Measurements from ENCODE around the gene PAM16. TPM values are rescaled to one million over a fixed set of nuclear protein-coding genes. Genes with fewer than 3 reads are reported as not detected.
A peak's percentile ranks its signal among the peaks of the same experiment; 100 is the strongest.

Gene PAM16
- polyA plus RNA-seq, 1 donor, result 28.9 TPM

- DNase-seq, result no peak
Observed at GRCh38 chr16:4298761-4299522, 52.2 kb downstream of the PAM16 start.

DNA sequence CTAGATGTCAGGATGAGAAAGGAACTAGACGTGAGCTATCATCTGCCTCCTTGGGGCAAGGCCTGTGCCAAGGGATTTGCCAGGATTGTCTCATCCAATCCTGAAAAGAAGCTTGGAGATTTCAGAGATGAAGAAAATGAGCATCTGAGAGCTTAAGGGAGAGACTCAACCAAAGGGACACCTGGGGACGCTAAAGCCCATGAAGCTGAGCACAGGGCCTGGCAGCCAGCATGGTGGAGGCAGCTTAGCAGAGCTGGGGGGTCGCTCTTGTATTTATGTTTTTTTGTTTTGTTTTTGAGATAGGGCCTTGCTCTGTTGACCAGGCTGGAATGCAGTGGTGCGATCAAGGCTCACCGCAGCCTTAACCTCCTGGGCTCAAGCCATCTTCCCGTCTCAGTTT is 53.6 kb downstream of the PAM16 start:
- DNase-seq, result no peak

DNA sequence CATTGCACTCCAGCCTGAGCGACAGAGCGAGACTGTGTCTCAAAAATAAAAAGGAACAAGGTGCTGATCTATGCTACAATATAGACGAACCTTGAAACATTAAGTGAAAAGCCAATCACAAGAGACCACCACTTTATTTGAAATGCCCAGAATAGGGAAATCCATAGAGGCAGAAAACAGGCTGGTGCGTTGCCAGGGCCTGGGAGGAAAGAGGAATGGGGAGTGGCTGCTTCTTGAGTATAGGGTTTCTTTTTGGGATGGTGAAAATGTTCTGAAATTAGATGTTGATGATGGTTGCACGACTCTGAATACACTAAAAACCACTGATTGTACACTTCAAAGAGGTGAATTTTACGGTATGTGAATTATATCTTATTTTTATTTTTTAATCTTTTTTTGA is 55.5 kb downstream of the PAM16 start:
- DNase-seq, result no peak

GRCh38 chr16:4293822-4294457 is 57.2 kb downstream of the PAM16 start:
- DNase-seq, result peak; percentile 87

DNA sequence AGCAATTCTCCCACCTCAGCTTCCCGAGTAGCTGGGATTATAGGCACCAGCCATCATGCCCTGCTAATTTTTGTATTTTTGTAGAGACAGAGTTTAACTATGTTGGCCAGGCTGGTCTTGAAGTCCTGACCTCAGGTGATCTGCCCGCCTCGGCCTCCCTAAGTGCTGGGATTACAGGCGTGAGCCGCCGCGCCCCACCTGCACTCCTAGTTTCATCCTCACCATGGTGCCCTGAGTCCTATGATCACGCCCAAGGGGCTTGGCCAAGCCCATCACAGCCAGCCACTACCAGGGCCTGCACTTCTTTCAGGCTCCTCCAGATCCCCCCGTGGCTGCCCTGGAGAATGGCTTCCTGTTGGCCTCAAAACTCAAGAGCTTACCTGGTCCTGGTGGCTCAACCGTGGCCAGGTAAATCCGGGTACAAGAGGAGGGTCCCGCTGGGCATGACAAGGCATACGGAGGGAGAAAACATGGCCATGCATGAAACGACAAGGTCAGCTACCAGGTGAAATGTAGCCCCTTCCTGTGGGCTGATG is 57.9 kb downstream of the PAM16 start:
- DNase-seq, result no peak

DNA sequence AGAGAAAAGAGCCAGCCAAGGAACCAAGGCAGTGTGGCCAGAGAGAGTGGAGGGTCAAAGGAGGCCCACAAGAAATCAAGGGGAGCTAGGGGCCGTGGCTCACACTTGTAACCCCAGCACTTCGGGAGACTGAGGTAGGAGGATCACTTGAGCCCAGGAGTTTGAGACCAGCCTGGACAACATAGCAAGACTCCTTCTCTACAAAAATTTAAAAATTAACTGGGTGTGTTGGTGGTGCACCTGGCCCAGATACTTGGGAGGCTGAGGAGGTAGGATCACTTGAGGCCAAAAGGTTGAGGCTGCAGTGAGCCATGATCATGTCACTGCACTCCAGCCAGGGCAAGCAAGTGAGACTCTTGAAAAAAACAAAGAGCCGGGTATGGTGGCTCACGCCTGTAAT is 59.4 kb downstream of the PAM16 start:
- no peak for DNase-seq

Other genes with a start within 250 kb of the PAM16 start
- gene ADCY9, start 234.9 kb downstream of the PAM16 start, polyA plus RNA-seq (ENCODE audit: insufficient read length), result 19.3 TPM
- gene SRL, start 109.2 kb downstream of the PAM16 start, polyA plus RNA-seq (ENCODE audit: insufficient read length), result 671 TPM
- 14.8 TPM for gene TFAP4, start 78.3 kb downstream of the PAM16 start, polyA plus RNA-seq (ENCODE audit: insufficient read length)
- 25.8 TPM for gene GLIS2, start 35.3 kb downstream of the PAM16 start, polyA plus RNA-seq (ENCODE audit: insufficient read length)
- gene VASN, start 20.5 kb upstream of the PAM16 start, polyA plus RNA-seq (ENCODE audit: insufficient read length), result 12.6 TPM
- gene CORO7, start 65.3 kb upstream of the PAM16 start, polyA plus RNA-seq (ENCODE audit: insufficient read length), result 26.1 TPM
- gene DNAJA3, start 74.5 kb upstream of the PAM16 start, polyA plus RNA-seq (ENCODE audit: insufficient read length), result 34.9 TPM
- gene NMRAL1, start 123.3 kb upstream of the PAM16 start, polyA plus RNA-seq (ENCODE audit: insufficient read length), result 16.0 TPM
- gene HMOX2, start 125.1 kb upstream of the PAM16 start, polyA plus RNA-seq (ENCODE audit: insufficient read length), result 37.9 TPM
- gene CDIP1, start 187.5 kb upstream of the PAM16 start, polyA plus RNA-seq (ENCODE audit: insufficient read length), result 42.8 TPM
- 1.1 TPM for gene C16orf96, start 205.0 kb upstream of the PAM16 start, polyA plus RNA-seq (ENCODE audit: insufficient read length)